Progenitor cell of endocrine pancreas (in vitro differentiated cells): ENCODE measurements around the gene ARSK. TPM values are rescaled to one million over a fixed set of nuclear protein-coding genes. Genes with fewer than 3 reads are reported as not detected.

Experiments used
- DNase-seq: peaks from one replicate; pipeline ENCODE4 v3.0.0; 2021; ENCODE audit warnings: low spot score; ENCODE audit not compliant: unreplicated experiment
- H3K27ac Mint-ChIP-seq: 2 replicates; pipeline ENCODE4 v1.8.0; 2021; ENCODE audit warnings: mild to moderate bottlenecking, moderate library complexity, mixed read lengths
- H3K27me3 Mint-ChIP-seq: 2 replicates; pipeline ENCODE4 v1.8.0; 2021; ENCODE audit warnings: mixed read lengths
- H3K36me3 Mint-ChIP-seq: 2 replicates; pipeline ENCODE4 v1.8.0; 2022; ENCODE audit warnings: mixed read lengths; ENCODE audit not compliant: insufficient read depth
- H3K4me1 Mint-ChIP-seq: 2 replicates; pipeline ENCODE4 v1.8.0; 2021; ENCODE audit warnings: low read depth, mixed read lengths
- H3K4me3 Mint-ChIP-seq: 2 replicates; pipeline ENCODE4 v1.8.0; 2021; ENCODE audit warnings: low read depth, mild to moderate bottlenecking, moderate library complexity, mixed read lengths
- H3K9me3 Mint-ChIP-seq: 2 replicates; pipeline ENCODE4 v1.8.0; 2021; ENCODE audit warnings: low read depth, mixed read lengths
- total RNA-seq: library from RNA; stranded (reverse); gene quantifications from 2 replicates; pipeline ENCODE4 v1.2.1, GENCODE V29; 2021
- TF ChIP-seq, protein P1 (sequence below): fragments of 200-600 bp; sonication (generic); IDR thresholded peaks from one replicate; pipeline ENCODE4 v1.5.0; 2021; ENCODE audit warnings: antibody characterized with exemption, mild to moderate bottlenecking; ENCODE audit not compliant: unreplicated experiment

The ARSK gene
- total RNA-seq, 1 donor from 2014 or later = 11.2 TPM

DNA sequence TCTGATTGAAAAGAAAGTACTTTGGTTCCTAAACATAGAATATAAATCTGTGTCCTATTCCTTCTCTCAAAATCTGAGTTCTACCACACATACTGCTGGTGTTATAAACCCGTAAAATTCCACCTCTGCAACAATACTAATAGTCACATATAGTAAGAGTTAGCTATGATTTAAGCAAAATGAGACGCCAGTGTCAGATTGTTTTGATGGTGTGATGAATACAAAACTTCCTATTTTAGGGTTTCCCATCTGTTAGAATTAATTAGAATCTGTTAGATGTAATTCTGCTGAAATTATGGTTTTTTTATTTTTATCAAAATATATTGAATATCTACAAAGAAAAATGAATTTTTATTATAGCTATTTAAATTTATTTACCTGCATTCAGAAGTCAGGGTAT lies 26.7 kb downstream of the ARSK start:
- no peaks in the 10 kb centered on the region for H3K27me3 Mint-ChIP-seq
- H3K9me3 Mint-ChIP-seq = no peaks in the 10 kb centered on the region
- DNase-seq = no peak
- TF ChIP-seq, protein P1, sequence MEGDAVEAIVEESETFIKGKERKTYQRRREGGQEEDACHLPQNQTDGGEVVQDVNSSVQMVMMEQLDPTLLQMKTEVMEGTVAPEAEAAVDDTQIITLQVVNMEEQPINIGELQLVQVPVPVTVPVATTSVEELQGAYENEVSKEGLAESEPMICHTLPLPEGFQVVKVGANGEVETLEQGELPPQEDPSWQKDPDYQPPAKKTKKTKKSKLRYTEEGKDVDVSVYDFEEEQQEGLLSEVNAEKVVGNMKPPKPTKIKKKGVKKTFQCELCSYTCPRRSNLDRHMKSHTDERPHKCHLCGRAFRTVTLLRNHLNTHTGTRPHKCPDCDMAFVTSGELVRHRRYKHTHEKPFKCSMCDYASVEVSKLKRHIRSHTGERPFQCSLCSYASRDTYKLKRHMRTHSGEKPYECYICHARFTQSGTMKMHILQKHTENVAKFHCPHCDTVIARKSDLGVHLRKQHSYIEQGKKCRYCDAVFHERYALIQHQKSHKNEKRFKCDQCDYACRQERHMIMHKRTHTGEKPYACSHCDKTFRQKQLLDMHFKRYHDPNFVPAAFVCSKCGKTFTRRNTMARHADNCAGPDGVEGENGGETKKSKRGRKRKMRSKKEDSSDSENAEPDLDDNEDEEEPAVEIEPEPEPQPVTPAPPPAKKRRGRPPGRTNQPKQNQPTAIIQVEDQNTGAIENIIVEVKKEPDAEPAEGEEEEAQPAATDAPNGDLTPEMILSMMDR = no peak
- peaks cover 4% of the 10 kb centered on the region for H3K4me1 Mint-ChIP-seq
- peaks cover 14% of the 10 kb centered on the region for H3K36me3 Mint-ChIP-seq
- H3K4me3 Mint-ChIP-seq = no peak overlapping the region
- H3K27ac Mint-ChIP-seq = no peak overlapping the region

DNA sequence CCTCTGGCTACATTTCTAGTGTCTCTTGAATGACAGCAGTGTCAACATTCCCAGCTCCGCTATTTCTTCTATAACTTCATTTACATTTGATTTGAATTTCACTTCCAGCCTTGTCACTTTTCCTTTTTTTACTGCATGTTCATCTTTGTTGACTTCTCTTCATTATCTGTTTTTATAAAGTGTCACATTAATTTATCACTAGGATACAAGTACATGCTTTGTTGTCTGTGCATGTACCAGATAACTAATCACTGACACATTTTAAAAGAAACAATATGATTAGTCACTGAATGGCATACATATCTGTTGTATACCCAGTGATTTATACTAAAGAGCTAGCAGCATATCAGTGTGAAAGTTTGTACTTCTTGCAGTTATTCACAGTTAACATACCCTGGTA lies 29.1 kb downstream of the ARSK start:
- TF ChIP-seq, protein P1 = no peak
- H3K4me3 Mint-ChIP-seq = no peak overlapping the region
- peaks cover 4% of the 10 kb centered on the region for H3K4me1 Mint-ChIP-seq
- peaks cover 14% of the 10 kb centered on the region for H3K36me3 Mint-ChIP-seq
- H3K27me3 Mint-ChIP-seq = no peaks in the 10 kb centered on the region
- H3K9me3 Mint-ChIP-seq = no peaks in the 10 kb centered on the region
- DNase-seq = no peak
- no peak overlapping the region for H3K27ac Mint-ChIP-seq

DNA sequence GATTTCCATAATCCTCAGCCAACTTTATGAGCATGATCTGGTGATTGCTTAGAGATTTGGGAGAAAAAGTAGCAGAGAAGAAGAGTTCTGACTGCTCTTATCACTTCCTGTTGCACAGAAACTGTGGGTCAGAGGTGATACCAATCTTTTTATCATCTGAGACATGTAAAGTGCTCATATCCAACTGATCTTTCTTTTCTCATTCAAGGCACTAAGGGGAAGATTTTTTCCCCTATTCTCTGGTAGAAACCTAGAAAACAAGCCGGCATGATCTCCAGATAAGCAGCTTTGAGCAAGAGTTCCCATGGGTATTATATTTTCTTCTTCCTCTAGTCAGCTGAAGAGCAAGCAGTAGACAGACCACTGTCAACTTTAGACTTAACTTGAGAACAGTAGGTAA lies 36.0 kb downstream of the ARSK start:
- Mint-ChIP-seq H3K36me3 (peaks cover 6% of the 10 kb centered on the region), H3K4me1 (no peaks in the 10 kb centered on the region), H3K27ac (no peak overlapping the region), H3K27me3 (no peaks in the 10 kb centered on the region), H3K4me3 (no peak overlapping the region), H3K9me3 (no peaks in the 10 kb centered on the region)
- TF ChIP-seq, protein P1 = no peak
- no peak for DNase-seq

DNA sequence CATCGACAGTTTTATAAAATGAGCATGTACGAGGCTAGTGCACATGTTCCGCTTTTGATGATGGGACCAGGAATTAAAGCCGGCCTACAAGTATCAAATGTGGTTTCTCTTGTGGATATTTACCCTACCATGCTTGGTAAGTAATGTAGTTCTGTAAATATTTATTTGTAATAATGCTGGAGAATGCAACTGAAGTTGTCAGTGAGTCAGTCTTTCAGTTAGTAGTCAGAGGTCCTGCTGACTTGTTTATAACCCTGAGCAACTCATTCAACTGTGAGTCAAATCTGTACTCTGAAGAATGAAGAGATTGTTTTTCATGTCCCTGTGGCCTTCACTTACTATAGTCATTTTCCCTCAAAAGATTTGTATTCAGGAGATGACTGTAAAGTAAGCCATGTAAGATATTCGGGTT lies 36.6 kb downstream of the ARSK start:
- no peaks in the 10 kb centered on the region for H3K9me3 Mint-ChIP-seq
- no peak overlapping the region for H3K4me3 Mint-ChIP-seq
- no peaks in the 10 kb centered on the region for H3K4me1 Mint-ChIP-seq
- no peak for DNase-seq
- TF ChIP-seq, protein P1 = no peak
- peaks cover 6% of the 10 kb centered on the region for H3K36me3 Mint-ChIP-seq
- H3K27me3 Mint-ChIP-seq = no peaks in the 10 kb centered on the region
- no peak overlapping the region for H3K27ac Mint-ChIP-seq

DNA sequence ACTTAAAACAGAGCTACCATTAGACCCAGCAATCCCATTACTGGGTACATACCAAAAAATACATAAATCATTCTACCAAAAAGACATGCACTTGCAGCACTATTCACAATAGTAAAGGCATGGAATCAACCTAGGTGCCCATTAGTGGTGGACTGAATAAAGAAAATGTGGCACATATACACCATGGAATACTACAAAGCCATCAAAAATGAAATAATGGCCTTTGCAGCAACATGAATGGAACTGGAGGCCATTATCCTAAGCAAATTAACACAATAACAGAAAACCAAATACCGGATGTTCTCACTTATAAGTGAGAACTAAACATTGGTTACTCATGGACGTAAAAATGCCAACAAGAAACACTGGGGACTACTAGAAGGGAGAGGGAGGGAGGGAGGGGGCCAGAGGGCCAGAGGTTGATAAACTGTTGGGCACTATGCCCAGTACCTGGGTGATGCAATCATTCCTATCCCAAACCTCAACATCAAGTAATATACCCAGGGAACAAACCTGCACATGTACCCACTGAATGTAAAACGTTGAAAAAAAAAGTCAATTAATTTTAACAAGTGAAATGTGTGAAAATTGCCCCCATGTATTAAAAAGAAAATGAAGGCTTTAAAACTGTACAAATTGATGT lies 40.5 kb downstream of the ARSK start:
- Mint-ChIP-seq H3K36me3 (peaks cover 4% of the 10 kb centered on the region), H3K27ac (no peak overlapping the region), H3K4me3 (no peak overlapping the region), H3K9me3 (no peaks in the 10 kb centered on the region), H3K27me3 (no peaks in the 10 kb centered on the region), H3K4me1 (peaks cover 4% of the 10 kb centered on the region)
- DNase-seq = no peak
- TF ChIP-seq, protein P1 = no peak
